ENCODE data around the gene RNF208.

RNF208 gene

GRCh38 chr9:137232101-137232500 lies 10.1 kb upstream of the RNF208 start:
- DNase-seq (ENCODE audit: extremely low spot score) = no peak
- ChIA-PET POLR2A (no interaction called here), CTCF (no interaction called here)
- TF ChIP-seq CTCF (IDR thresholded peaks at IDR 0.05; ENCODE audit: control extremely low read depth, extremely low read depth, low read depth, missing control alignments) = no peak

- TF ChIP-seq CTCF (IDR thresholded peaks at IDR 0.05; ENCODE audit: control extremely low read depth, extremely low read depth, low read depth, missing control alignments) = no peak
- ChIA-PET POLR2A (interaction anchor here (1.1 kb wide), 1 partner anchor 9 kb away, joined by 4 read pairs; no protein-coding TSS in a partner anchor), CTCF (interaction anchor here (1.0 kb wide), 1 partner anchor 196 kb away, joined by 3 read pairs; no protein-coding TSS in a partner anchor)
- DNase-seq (ENCODE audit: extremely low spot score) = no peak
Measured at GRCh38 chr9:137231372-137232039, 9.5 kb upstream of the RNF208 start.

- ChIA-PET POLR2A (interaction anchor here (1.1 kb wide), 1 partner anchor 10 kb away, joined by 4 read pairs; no protein-coding TSS in a partner anchor), CTCF (interaction anchor here (1.0 to 1.9 kb wide), 3 partner anchors 10 to 196 kb away, joined by 3 to 5 read pairs (median 4); partner anchors contain the start of gene TUBB4B)
- no peak for TF ChIP-seq CTCF (IDR thresholded peaks at IDR 0.05; ENCODE audit: control extremely low read depth, extremely low read depth, low read depth, missing control alignments)
- DNase-seq (ENCODE audit: extremely low spot score) = no peak
Measured at GRCh38 chr9:137230705-137231371, 8.8 kb upstream of the RNF208 start, which contains the start of gene SLC34A3. TSS of gene SLC34A3 (plus strand) at chr9:137230901. CDS start at chr9:137231703, 802 bp downstream.

- POLR2A ChIA-PET = interaction anchor here (0.7 to 1.3 kb wide), 2 partner anchors 11 to 13 kb away, joined by 3 to 9 read pairs; partner anchors contain the start of gene TUBB4B
Measured at GRCh38 chr9:137229903-137230704, 8.1 kb upstream of the RNF208 start.

GRCh38 chr9:137228968-137229896 lies 7.2 kb upstream of the RNF208 start:
- CTCF ChIA-PET = interaction anchor here (0.9 to 3.6 kb wide), 5 partner anchors 12 to 194 kb away, joined by 3 to 18 read pairs (median 5); partner anchors contain the start of genes SSNA1 and TUBB4B
- POLR2A ChIA-PET = interaction anchor here (0.7 to 1.3 kb wide), 2 partner anchors 11 to 14 kb away, joined by 3 to 9 read pairs; partner anchors contain the start of gene TUBB4B
- TF ChIP-seq CTCF (IDR thresholded peaks at IDR 0.05; ENCODE audit: control extremely low read depth, extremely low read depth, low read depth, missing control alignments) = no peak
- DNase-seq (ENCODE audit: extremely low spot score) = no peak

More at GRCh38 chr9:137229903-137230704, 8.1 kb upstream of the RNF208 start:
- CTCF ChIA-PET = interaction anchor here (0.9 to 3.6 kb wide), 6 partner anchors 11 to 195 kb away, joined by 3 to 18 read pairs (median 4); partner anchors contain the start of genes SSNA1 and TUBB4B
- DNase-seq (ENCODE audit: extremely low spot score) = no peak
- no peak for TF ChIP-seq CTCF (IDR thresholded peaks at IDR 0.05; ENCODE audit: control extremely low read depth, extremely low read depth, low read depth, missing control alignments)

All from GM10248 (cell line).